ENCODE results near the gene LHX4. TPM values are rescaled to one million over a fixed set of nuclear protein-coding genes. Genes with fewer than 3 reads are reported as not detected.

Gene LHX4
- total RNA-seq, 2 donors from 2014 or later: not detected

DNA sequence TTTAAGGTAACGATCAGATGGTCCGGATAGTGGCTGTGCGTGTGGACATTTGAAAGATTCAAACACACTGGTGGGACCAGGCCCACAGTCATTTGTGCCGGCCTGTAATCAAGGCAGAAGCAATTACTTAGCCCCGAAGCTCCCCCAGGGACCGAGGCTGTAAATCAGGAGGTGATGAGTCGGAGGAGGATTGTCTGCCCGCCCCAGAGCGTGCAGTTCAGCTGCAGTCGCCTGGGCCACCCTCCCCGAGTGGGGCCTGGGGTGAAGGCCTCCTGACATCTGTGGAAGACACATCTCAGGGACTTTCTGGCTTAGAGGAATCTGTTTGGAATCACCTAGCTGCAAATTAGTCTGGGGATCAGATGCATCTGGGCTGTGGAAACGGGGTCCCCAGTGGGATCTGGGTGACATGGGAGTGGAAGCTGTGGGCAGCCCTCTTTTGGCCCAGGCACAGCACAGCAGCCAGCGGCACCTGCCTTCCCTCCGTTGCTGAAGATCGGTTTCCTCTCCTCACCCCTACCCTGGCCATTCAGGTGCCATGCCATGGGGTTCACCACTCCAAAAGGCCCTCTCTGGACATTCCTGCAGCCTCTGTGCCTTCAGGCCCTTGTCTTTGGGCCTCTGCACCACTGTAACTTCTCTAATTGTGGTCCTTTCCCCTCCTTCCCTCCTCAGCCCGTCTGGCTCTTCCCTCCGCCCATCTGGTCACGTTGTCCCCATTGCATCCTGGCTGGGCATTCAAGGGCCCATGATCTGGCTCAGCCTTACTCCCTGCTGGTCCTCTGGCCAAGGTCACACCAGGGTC is 25.7 kb downstream of the LHX4 start:
- no peaks in the 10 kb centered on the region for H3K9me3 ChIP-seq
- no peak for DNase-seq (ENCODE audit: low spot score)
- H3K4me3 ChIP-seq: no peak overlapping the region
- no peaks in the 10 kb centered on the region for H3K4me1 ChIP-seq (ENCODE audit: control insufficient read depth in 1 of 2, low read depth in 2 of 2)
- no peak for TF ChIP-seq CTCF (IDR thresholded peaks at IDR 0.05)
- no peak overlapping the region for H3K27ac ChIP-seq
- no peaks in the 10 kb centered on the region for H3K36me3 ChIP-seq
- ATAC-seq (ENCODE audit: insufficient number of reproducible peaks, low FRiP score, low read depth): no peak
- no peaks in the 10 kb centered on the region for H3K27me3 ChIP-seq (replicated peaks; ENCODE audit: insufficient read depth)

- DNase-seq (ENCODE audit: low spot score) (no peak), ATAC-seq (ENCODE audit: insufficient number of reproducible peaks, low FRiP score, low read depth) (no peak)
- H3K36me3 ChIP-seq: no peaks in the 10 kb centered on the region
- TF ChIP-seq CTCF (IDR thresholded peaks at IDR 0.05): no peak
- H3K4me1 ChIP-seq (ENCODE audit: control insufficient read depth in 1 of 2, low read depth in 2 of 2): no peaks in the 10 kb centered on the region
- no peaks in the 10 kb centered on the region for H3K9me3 ChIP-seq
- no peak overlapping the region for H3K27ac ChIP-seq
- no peaks in the 10 kb centered on the region for H3K27me3 ChIP-seq (replicated peaks; ENCODE audit: insufficient read depth)
- H3K4me3 ChIP-seq: no peak overlapping the region
These were observed 26.4 kb downstream of the LHX4 start for GRCh38 chr1:180256341-180257027.

DNA sequence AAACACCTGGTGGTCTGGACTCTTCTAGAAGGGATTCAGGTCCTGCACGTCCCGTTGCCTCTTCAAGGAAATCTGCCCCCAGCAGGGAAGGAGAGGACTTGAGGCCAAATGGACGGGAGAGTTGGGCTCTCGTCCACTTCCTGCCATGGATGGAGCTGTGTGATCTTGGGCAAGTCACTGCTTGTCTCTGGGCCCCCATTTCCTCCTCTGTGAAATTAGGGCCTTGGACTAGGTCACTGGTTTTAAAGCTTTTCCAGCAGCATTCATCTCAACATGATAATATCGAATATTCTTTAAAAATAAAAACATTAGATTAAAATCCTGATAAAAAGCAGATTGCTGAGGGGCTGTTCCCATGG is 26.9 kb downstream of the LHX4 start:
- no peak for DNase-seq (ENCODE audit: low spot score)
- no peak for ATAC-seq (ENCODE audit: insufficient number of reproducible peaks, low FRiP score, low read depth)
- Histone ChIP-seq H3K4me3 (no peak overlapping the region), H3K27me3 (replicated peaks; ENCODE audit: insufficient read depth) (no peaks in the 10 kb centered on the region), H3K9me3 (no peaks in the 10 kb centered on the region), H3K27ac (no peak overlapping the region), H3K4me1 (ENCODE audit: control insufficient read depth in 1 of 2, low read depth in 2 of 2) (no peaks in the 10 kb centered on the region), H3K36me3 (no peaks in the 10 kb centered on the region)
- no peak for TF ChIP-seq CTCF (IDR thresholded peaks at IDR 0.05)

GRCh38 chr1:180257486-180257885 is 27.4 kb downstream of the LHX4 start:
- DNase-seq (ENCODE audit: low spot score) (no peak), ATAC-seq (ENCODE audit: insufficient number of reproducible peaks, low FRiP score, low read depth) (no peak)
- no peaks in the 10 kb centered on the region for H3K9me3 ChIP-seq
- no peaks in the 10 kb centered on the region for H3K27me3 ChIP-seq (replicated peaks; ENCODE audit: insufficient read depth)
- H3K27ac ChIP-seq: no peak overlapping the region
- H3K36me3 ChIP-seq: no peaks in the 10 kb centered on the region
- H3K4me3 ChIP-seq: no peak overlapping the region
- no peak for TF ChIP-seq CTCF (IDR thresholded peaks at IDR 0.05)
- H3K4me1 ChIP-seq (ENCODE audit: control insufficient read depth in 1 of 2, low read depth in 2 of 2): peaks cover 0 to 3% of the 10 kb centered on the region in 2 donors

DNA sequence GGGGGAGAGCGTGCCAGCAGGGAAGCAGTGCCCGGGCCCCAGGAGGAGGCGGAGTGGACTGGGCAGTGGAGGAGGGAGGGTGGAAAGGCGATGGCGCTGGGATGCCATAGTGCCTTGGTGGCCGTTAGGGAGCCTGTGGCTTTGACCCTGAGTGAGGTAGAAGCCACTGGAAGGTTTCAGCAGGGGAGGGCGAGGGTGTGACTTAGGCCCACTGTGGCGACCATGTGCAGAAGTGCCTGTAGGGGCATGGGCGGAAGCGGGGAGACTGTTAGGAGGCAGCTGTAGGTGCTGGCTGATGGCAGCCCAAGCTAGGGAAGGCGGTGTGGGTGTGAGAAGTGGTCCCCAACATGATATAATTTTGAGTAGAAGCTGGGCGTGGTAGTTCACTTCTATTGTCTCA is 28.2 kb downstream of the LHX4 start:
- peaks cover 0 to 9% of the 10 kb centered on the region in 2 donors for H3K4me1 ChIP-seq (ENCODE audit: control insufficient read depth in 1 of 2, low read depth in 2 of 2)
- DNase-seq (ENCODE audit: low spot score) (no peak), ATAC-seq (ENCODE audit: insufficient number of reproducible peaks, low FRiP score, low read depth) (no peak)
- H3K27ac ChIP-seq: no peak overlapping the region
- no peaks in the 10 kb centered on the region for H3K36me3 ChIP-seq
- no peak overlapping the region for H3K4me3 ChIP-seq
- TF ChIP-seq CTCF (IDR thresholded peaks at IDR 0.05): no peak
- H3K9me3 ChIP-seq: no peaks in the 10 kb centered on the region
- no peaks in the 10 kb centered on the region for H3K27me3 ChIP-seq (replicated peaks; ENCODE audit: insufficient read depth)
